ENCODE results near the gene AP5Z1. TPM values are rescaled to one million over a fixed set of nuclear protein-coding genes. Genes with fewer than 3 reads are reported as not detected.

AP5Z1 gene, protein sequence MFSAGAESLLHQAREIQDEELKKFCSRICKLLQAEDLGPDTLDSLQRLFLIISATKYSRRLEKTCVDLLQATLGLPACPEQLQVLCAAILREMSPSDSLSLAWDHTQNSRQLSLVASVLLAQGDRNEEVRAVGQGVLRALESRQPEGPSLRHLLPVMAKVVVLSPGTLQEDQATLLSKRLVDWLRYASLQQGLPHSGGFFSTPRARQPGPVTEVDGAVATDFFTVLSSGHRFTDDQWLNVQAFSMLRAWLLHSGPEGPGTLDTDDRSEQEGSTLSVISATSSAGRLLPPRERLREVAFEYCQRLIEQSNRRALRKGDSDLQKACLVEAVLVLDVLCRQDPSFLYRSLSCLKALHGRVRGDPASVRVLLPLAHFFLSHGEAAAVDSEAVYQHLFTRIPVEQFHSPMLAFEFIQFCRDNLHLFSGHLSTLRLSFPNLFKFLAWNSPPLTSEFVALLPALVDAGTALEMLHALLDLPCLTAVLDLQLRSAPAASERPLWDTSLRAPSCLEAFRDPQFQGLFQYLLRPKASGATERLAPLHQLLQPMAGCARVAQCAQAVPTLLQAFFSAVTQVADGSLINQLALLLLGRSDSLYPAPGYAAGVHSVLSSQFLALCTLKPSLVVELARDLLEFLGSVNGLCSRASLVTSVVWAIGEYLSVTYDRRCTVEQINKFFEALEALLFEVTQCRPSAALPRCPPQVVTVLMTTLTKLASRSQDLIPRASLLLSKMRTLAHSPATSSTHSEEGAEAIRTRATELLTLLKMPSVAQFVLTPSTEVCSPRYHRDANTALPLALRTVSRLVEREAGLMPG
- 33.8 and 33.9 TPM in 2 replicates for total RNA-seq

DNA sequence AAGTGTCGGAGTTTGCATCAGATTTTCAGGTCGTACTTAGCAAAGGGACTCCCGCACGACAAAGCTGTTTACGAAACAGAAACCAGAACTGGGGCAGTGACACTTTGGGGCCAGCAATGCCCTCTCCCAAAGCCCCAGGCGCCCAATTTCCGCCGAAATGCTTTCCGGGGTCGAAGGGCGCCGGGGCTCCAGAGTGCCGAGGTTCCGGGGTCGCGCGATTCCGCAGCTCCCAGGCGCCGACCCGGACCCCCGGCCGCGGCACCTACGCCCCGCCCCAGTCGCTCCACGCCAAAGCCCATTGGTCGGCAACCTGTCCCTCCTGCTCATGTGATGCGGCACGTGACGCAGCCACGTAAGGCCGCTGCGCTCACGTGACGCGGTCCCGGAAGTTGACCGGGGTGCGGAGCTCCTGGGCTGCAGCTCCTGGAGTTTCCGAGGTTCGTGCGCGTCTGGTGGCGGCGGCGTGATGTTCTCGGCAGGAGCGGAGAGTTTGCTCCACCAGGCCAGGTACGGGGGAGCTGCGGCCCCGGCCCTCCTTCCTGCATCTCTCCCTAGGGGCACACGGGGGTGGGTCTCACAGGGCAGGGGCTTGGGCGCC is at the start of gene AP5Z1:
Gene AP5Z1 (plus strand): TSS at position 374 of the 598 bp plus-strand sequence. CDS start 93 bp downstream, at position 467.

Other genes with a start within 250 kb of the AP5Z1 start
- 31.0 and 33.0 TPM in 2 replicates for gene FOXK1, start 93.3 kb upstream of the AP5Z1 start, total RNA-seq
- gene PAPOLB, start 86.4 kb downstream of the AP5Z1 start, total RNA-seq: not detected in 2 replicates
- 0.47 and 0.69 TPM in 2 replicates for gene RADIL, start 108.1 kb downstream of the AP5Z1 start, total RNA-seq
- not detected in 2 replicates for gene MMD2, start 183.6 kb downstream of the AP5Z1 start, total RNA-seq

Data from mammary microvascular endothelial cell (primary cell).